Stimulated activated CD8-positive, alpha-beta memory T cell treated with anti-CD3 and anti-CD28 coated beads, Interleukin-7, amount 100 ng/mL, for 4 hours (primary cell): ENCODE results near the gene IL25.
A peak's percentile ranks its signal among the peaks of the same experiment; 100 is the strongest.
"Not testable (repeated sequence)": the region's sequence is repeated elsewhere in the genome, so short reads cannot be mapped to it uniquely, and the experiment has no call there.

ENCODE experiments used
- DNase-seq, 2 donors: peaks; one replicate each; pipeline ENCODE4 v3.0.0-alpha.2; 2020; ENCODE audit warnings: low read depth in 2 of 2

Gene IL25

GRCh38 chr14:23372509-23372908 is at the start of gene IL25:
Gene IL25 (plus strand): TSS chr14:23372809.
- DNase-seq = no peak

- DNase-seq = no peak
Measured at GRCh38 chr14:23323838-23324454, 48.7 kb upstream of the IL25 start.

- DNase-seq = no peak
Measured at GRCh38 chr14:23324455-23324846, 48.2 kb upstream of the IL25 start.

GRCh38 chr14:23324993-23325392 is 47.6 kb upstream of the IL25 start:
- DNase-seq = no peak

GRCh38 chr14:23325746-23326145 is 46.9 kb upstream of the IL25 start:
- not testable (repeated sequence) for DNase-seq

GRCh38 chr14:23326491-23327332 is 45.9 kb upstream of the IL25 start:
- no peak for DNase-seq

GRCh38 chr14:23327947-23328744 is 44.5 kb upstream of the IL25 start:
- DNase-seq = peak; percentile 45 to 66

- no peak for DNase-seq
Measured at GRCh38 chr14:23335623-23336022, 37.0 kb upstream of the IL25 start.

GRCh38 chr14:23339506-23340268 is 32.9 kb upstream of the IL25 start:
- no peak for DNase-seq

GRCh38 chr14:23344481-23344880 is 28.1 kb upstream of the IL25 start:
- no peak for DNase-seq

- DNase-seq = no peak
Measured at GRCh38 chr14:23345987-23346692, 26.5 kb upstream of the IL25 start.

- no peak for DNase-seq
Measured at GRCh38 chr14:23346693-23347405, 25.8 kb upstream of the IL25 start.

GRCh38 chr14:23347406-23348296 is 25.0 kb upstream of the IL25 start:
- DNase-seq = no peak

- no peak for DNase-seq
Measured at GRCh38 chr14:23348297-23348655, 24.3 kb upstream of the IL25 start.

GRCh38 chr14:23349156-23349845 is 23.3 kb upstream of the IL25 start:
- no peak for DNase-seq

GRCh38 chr14:23351681-23352505 is 20.7 kb upstream of the IL25 start:
- DNase-seq = no peak

- peak; percentile 14 to 38 for DNase-seq
Measured at GRCh38 chr14:23352506-23353432, 19.8 kb upstream of the IL25 start, which contains the start of gene SLC22A17. Gene SLC22A17 (minus strand): TSS chr14:23352887.
